GM12873 (cell line): ENCODE data around the gene PCSK1.

ENCODE experiments used
- TF ChIP-seq, protein P1 (sequence below): IDR thresholded peaks from 2 replicates; pipeline ENCODE4 v1.5.1; 2012; ENCODE audit warnings: low read depth, mild to moderate bottlenecking, moderate library complexity, low read length, control low read depth; ENCODE audit not compliant: insufficient read depth; ENCODE audit errors: missing control alignments

The PCSK1 gene

DNA sequence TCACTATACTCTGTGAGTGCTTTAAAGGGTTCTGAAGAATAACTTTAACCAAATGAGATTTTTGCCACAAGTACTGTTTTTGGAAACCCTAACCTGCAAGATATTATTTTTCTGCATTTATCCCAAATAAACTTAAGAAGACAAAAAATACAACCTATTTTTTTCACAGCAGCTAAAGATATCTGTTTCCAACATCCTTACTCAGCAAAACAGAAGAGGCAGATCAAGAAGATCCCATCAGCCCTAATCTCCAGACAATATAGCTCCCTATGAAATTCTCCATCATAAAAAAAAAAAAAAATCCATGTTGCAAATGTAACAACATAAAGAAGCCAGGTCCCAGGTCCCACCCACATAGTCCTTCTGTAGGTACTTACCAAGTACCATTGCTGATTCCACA is 7.6 kb downstream of the PCSK1 start:
- TF ChIP-seq, protein P1, sequence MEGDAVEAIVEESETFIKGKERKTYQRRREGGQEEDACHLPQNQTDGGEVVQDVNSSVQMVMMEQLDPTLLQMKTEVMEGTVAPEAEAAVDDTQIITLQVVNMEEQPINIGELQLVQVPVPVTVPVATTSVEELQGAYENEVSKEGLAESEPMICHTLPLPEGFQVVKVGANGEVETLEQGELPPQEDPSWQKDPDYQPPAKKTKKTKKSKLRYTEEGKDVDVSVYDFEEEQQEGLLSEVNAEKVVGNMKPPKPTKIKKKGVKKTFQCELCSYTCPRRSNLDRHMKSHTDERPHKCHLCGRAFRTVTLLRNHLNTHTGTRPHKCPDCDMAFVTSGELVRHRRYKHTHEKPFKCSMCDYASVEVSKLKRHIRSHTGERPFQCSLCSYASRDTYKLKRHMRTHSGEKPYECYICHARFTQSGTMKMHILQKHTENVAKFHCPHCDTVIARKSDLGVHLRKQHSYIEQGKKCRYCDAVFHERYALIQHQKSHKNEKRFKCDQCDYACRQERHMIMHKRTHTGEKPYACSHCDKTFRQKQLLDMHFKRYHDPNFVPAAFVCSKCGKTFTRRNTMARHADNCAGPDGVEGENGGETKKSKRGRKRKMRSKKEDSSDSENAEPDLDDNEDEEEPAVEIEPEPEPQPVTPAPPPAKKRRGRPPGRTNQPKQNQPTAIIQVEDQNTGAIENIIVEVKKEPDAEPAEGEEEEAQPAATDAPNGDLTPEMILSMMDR: no peak

DNA sequence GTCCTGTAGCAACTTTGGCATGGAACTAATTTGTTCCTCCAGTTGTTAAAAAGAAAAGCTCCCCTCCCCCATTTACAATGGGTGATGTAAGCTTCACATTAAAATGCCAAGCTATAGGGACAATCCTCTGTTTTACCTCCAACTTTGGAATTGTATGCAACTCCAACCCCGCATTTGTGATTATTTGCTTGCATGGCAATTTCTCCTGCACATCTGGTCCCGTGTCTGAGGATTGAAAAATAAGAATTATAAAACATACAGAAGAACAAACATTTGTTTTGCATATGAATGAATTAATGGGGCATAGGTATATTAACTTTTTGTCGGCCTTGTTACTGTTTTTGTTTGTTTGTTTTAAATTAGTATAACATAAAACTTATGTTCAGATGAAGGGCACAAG is 17.2 kb downstream of the PCSK1 start:
- TF ChIP-seq, protein P1: no peak

DNA sequence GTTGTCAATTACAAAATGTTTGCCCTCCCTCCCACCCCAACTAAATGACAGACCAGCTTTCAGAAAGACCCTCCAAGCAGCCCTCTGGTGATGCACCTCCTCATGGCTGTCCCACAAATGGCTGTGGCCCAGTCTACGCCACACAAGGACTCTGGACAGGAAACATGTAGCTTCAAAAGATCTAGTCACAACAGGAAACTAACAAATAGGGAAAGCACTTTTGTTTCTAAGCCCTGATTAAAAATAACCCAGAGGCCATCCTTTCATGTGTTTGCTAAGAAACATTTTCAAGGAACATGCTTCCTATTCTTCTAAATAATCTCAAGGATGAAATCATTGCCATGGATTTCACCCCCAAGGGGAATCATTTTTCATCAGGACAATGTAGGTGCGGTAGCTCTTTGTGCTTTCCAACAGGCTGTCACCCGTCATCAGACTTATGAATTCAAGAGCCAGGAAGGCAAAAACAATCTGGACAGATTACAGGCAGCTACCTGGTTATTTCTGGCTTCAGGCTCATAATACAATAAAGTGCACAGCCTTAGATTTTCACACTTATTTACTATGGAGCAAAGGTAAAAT is 20.1 kb downstream of the PCSK1 start:
- TF ChIP-seq, protein P1: no peak

DNA sequence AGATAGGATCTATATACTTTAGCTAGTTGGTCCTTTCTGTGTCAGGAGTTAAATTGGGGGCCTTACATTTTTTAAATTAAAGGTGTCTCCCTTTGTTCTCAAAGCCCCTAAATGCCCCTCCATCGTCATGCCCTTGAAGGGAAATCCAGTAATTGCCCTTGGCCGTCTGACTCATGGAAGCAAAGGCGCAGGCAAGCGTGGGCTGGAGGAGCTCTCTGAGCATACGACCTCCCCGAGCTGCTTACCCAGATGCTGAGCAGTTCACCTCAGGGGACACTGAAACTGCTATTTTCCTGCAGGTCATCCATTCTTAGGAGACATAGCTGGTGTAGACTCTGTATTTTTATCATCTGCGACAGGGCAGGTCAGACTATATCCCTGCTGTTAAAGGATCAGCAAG is 23.0 kb downstream of the PCSK1 start:
- TF ChIP-seq, protein P1: no peak

DNA sequence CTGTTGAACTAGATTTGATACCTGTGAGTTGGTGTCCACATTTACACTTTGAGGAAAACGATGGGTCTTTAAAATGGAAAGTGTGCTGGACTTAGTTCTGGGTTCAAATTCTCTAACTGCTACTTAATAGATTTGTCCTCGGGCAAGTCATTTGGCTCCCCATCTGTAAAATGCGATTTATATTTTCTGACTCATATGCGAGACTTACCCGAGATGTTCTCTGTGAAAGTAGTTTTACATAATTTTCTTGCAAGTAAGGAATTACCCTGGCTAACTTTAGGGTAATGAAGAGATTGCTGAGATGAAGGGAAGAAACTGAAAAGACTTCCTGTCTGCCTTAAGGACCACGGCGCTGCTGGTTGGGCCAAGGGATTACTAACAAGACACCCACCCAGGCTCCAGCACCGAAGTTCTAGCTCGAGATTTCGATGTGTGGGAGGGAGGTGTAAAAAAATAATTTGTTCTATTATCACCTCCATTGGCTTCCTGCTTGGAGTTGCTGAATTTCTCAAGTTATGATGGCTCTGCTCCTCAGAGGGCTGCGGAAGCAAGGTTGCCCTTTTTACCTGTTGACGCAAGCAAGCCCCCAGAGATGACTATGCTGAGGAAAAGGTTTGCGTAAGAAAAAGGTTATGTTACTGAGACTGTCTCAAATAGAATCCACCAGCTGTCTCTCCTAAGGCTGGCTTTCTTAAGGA is 24.1 kb downstream of the PCSK1 start:
- TF ChIP-seq, protein P1: no peak

DNA sequence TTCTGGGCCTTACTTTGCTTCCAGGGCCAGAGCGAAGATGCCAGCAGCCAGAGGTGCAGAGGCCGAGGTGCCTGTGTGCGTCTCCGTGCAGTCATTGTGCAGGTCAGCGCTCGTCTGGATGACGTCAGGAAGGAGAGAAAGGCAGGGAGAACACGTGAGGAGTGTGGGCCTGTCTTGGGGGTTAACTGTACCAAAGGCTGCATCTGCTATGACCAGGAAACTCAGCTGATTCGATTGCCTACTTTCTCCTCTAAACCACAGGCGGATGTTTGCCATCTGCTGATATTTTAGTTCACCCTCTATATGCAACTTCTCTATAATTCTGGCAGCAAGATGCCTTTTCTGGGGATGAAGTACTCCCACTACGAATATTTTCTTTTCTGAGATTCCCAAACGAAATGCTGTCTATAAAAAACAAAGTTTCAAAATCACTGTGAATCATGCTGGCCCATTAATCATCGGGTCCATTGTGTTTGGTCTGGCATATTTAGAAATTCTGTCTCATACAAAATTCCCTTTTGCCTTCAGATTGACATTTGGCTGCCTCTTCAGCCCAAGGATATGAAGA is 24.8 kb downstream of the PCSK1 start:
- TF ChIP-seq, protein P1: no peak

DNA sequence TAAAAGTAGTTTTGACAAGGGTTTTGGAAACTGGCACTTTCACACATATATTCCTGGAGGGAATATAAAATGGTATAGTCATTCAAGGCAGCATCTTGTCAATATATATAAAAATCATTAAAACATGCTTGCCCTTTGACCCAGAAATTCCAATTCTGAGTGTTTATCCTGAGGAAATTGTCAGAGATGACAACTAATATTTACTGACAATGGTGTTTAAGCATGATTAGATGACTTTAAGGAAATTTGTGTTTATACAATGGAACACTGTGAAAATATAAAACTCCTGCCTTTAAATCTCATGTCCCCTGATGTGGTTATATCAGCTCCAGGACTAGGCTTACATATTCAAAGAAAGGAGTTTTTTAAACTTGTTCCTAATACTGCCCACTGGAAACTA is 25.6 kb downstream of the PCSK1 start:
- TF ChIP-seq, protein P1: no peak
